HG02678 (cell line): ENCODE results near the gene GPATCH2.
"Not testable (repeated sequence)": the region's sequence is repeated elsewhere in the genome, so short reads cannot be mapped to it uniquely, and the experiment has no call there.

Source experiments
- ATAC-seq: cut with Tn5 transposase; IDR thresholded peaks from one replicate; pipeline ENCODE4 v1.9.1; 2021; ENCODE audit warnings: mild to moderate bottlenecking, moderate library complexity; ENCODE audit not compliant: unreplicated experiment

The GPATCH2 gene

GRCh38 chr1:217584286-217584811, 46.5 kb downstream of the GPATCH2 start:
- not testable (repeated sequence) for ATAC-seq

- ATAC-seq, result no peak
Measured at GRCh38 chr1:217577336-217577735, 53.6 kb downstream of the GPATCH2 start.

- no peak for ATAC-seq
Measured at GRCh38 chr1:217574265-217574949, 56.5 kb downstream of the GPATCH2 start.

- ATAC-seq, result no peak
Measured at GRCh38 chr1:217569021-217569420, 61.9 kb downstream of the GPATCH2 start.

- ATAC-seq, result no peak
Measured at GRCh38 chr1:217568200-217568599, 62.7 kb downstream of the GPATCH2 start.

- ATAC-seq, result no peak
Measured at GRCh38 chr1:217564833-217565232, 66.1 kb downstream of the GPATCH2 start.

GRCh38 chr1:217564207-217564606, 66.7 kb downstream of the GPATCH2 start:
- no peak for ATAC-seq

GRCh38 chr1:217563179-217563578, 67.7 kb downstream of the GPATCH2 start:
- ATAC-seq, result no peak

GRCh38 chr1:217562229-217562878, 68.5 kb downstream of the GPATCH2 start:
- no peak for ATAC-seq

- ATAC-seq, result no peak
Measured at GRCh38 chr1:217561446-217561845, 69.4 kb downstream of the GPATCH2 start.

GRCh38 chr1:217554849-217555248, 76.0 kb downstream of the GPATCH2 start:
- no peak for ATAC-seq

- ATAC-seq, result no peak
Measured at GRCh38 chr1:217553949-217554509, 76.9 kb downstream of the GPATCH2 start.

GRCh38 chr1:217552339-217552951, 78.4 kb downstream of the GPATCH2 start:
- ATAC-seq, result no peak

GRCh38 chr1:217542837-217543236, 88.1 kb downstream of the GPATCH2 start:
- peak; percentile 99 for ATAC-seq

- ATAC-seq, result no peak
Measured at GRCh38 chr1:217542136-217542777, 88.6 kb downstream of the GPATCH2 start.

- ATAC-seq, result no peak
Measured at GRCh38 chr1:217540321-217540720, 90.6 kb downstream of the GPATCH2 start.

- ATAC-seq, result no peak
Measured at GRCh38 chr1:217539510-217539909, 91.4 kb downstream of the GPATCH2 start.

- ATAC-seq, result no peak
Measured at GRCh38 chr1:217535601-217536377, 95.1 kb downstream of the GPATCH2 start.

- ATAC-seq, result no peak
Measured at GRCh38 chr1:217534566-217534965, 96.3 kb downstream of the GPATCH2 start.

- ATAC-seq, result no peak
Measured at GRCh38 chr1:217528271-217528670, 102.6 kb downstream of the GPATCH2 start.
